Mesendoderm (in vitro differentiated cells): ENCODE measurements around the gene CACNA1H.
"Not testable (repeated sequence)": the region's sequence is repeated elsewhere in the genome, so short reads cannot be mapped to it uniquely, and the experiment has no call there.

Experiments
- DNase-seq: peaks from one replicate; pipeline ENCODE4 v3.0.0; 2013
- H2AK5ac ChIP-seq: 2 replicates; pipeline ENCODE4 v1.6.1; 2013; ENCODE audit warnings: low read length, inconsistent platforms
- H2BK120ac ChIP-seq: 2 replicates; pipeline ENCODE4 v1.6.1; 2013; ENCODE audit warnings: low read depth, mild to moderate bottlenecking, low read length, moderate library complexity, mixed read lengths
- H2BK15ac ChIP-seq: replicated peaks from 2 replicates; pipeline ENCODE4 v1.6.1; 2013; ENCODE audit warnings: low read depth, mild to moderate bottlenecking, moderate library complexity
- H2BK5ac ChIP-seq: 2 replicates; pipeline ENCODE4 v1.6.1; 2013; ENCODE audit warnings: low read length, inconsistent platforms
- H3K18ac ChIP-seq: 2 replicates; pipeline ENCODE4 v1.6.1; 2013; ENCODE audit warnings: mild to moderate bottlenecking, low read length, mixed read lengths
- H3K23ac ChIP-seq: one replicate; pipeline ENCODE4 v1.6.1; 2013; ENCODE audit warnings: low read length
- H3K27ac ChIP-seq: 2 replicates; pipeline ENCODE4 v1.5.1; 2013; ENCODE audit warnings: low read depth, mild to moderate bottlenecking, inconsistent platforms, low read length, moderate library complexity
- H3K27me3 ChIP-seq: 2 replicates; pipeline ENCODE4 v1.6.1; 2013; ENCODE audit warnings: low read length, control low read depth, mild to moderate bottlenecking, inconsistent platforms; ENCODE audit not compliant: insufficient read depth, poor library complexity
- H3K36me3 ChIP-seq: 2 replicates; pipeline ENCODE4 v1.6.1; 2013; ENCODE audit warnings: low read length, inconsistent platforms; ENCODE audit not compliant: control insufficient read depth, insufficient read depth
- H3K4ac ChIP-seq: one replicate; pipeline ENCODE4 v1.6.1; 2013; ENCODE audit warnings: low read depth, mild to moderate bottlenecking, low read length, moderate library complexity
- H3K4me1 ChIP-seq: 2 replicates; pipeline ENCODE4 v1.6.1; 2013; ENCODE audit warnings: low read depth, low read length, inconsistent platforms; ENCODE audit not compliant: control insufficient read depth
- H3K4me2 ChIP-seq: 2 replicates; pipeline ENCODE4 v1.6.1; 2013; ENCODE audit warnings: low read length
- H3K4me3 ChIP-seq: 2 replicates; pipeline ENCODE4 v1.5.1; 2013; ENCODE audit warnings: mild to moderate bottlenecking, low read length
- H3K56ac ChIP-seq: one replicate; pipeline ENCODE4 v1.6.1; 2013; ENCODE audit warnings: low read length
- H3K79me1 ChIP-seq: 2 replicates; pipeline ENCODE4 v1.6.1; 2013; ENCODE audit warnings: low read length, inconsistent platforms
- H3K79me2 ChIP-seq: 2 replicates; pipeline ENCODE4 v1.6.1; 2013; ENCODE audit warnings: mild to moderate bottlenecking, low read length; ENCODE audit not compliant: control insufficient read depth, insufficient read depth
- H3K9ac ChIP-seq: 2 replicates; pipeline ENCODE4 v1.6.1; 2013; ENCODE audit warnings: low read length, inconsistent platforms
- H4K5ac ChIP-seq: one replicate; pipeline ENCODE4 v1.6.1; 2013; ENCODE audit warnings: low read length
- H4K8ac ChIP-seq: one replicate; pipeline ENCODE4 v1.6.1; 2013; ENCODE audit warnings: low read depth, mild to moderate bottlenecking, control low read depth, low read length, moderate library complexity
- WGBS: extraction: QIAGEN DNeasy Blood & Tissue Kit; methylation state at CpG from one replicate; pipeline ENCODE4 v1.1.7; 2013; ENCODE audit warnings: low lambda C conversion rate, missing lambda C conversion rate; ENCODE audit not compliant: insufficient coverage; ENCODE audit errors: extremely low coverage; 5-methylcytosine and 5-hydroxymethylcytosine counted together

Gene CACNA1H

GRCh38 chr16:1263591-1264344, 110.9 kb downstream of the CACNA1H start:
- Histone ChIP-seq H4K5ac (no peak overlapping the region), H2BK120ac (no peak overlapping the region), H3K27me3 (peaks cover 22% of the 10 kb centered on the region), H2BK5ac (no peak overlapping the region), H3K18ac (no peak overlapping the region), H4K8ac (no peak overlapping the region), H3K4me1 (no peaks in the 10 kb centered on the region), H3K36me3 (no peaks in the 10 kb centered on the region), H2BK15ac (no peak overlapping the region), H3K56ac (no peak overlapping the region), H3K9ac (no peak overlapping the region), H3K79me1 (no peaks in the 10 kb centered on the region), H3K4me2 (no peak overlapping the region), H3K4ac (no peak overlapping the region), H3K27ac (no peak overlapping the region), H3K4me3 (no peak overlapping the region), H3K23ac (no peak overlapping the region), H2AK5ac (no peak overlapping the region), H3K79me2 (no peaks in the 10 kb centered on the region)
- peak; percentile 11 for DNase-seq
- no CpG with 5 or more reads among the region's 15 CpGs for WGBS

GRCh38 chr16:1264345-1265089, 111.6 kb downstream of the CACNA1H start:
- H3K4me2 ChIP-seq, result no peak overlapping the region
- no peak overlapping the region for H3K4me3 ChIP-seq
- H2AK5ac ChIP-seq, result no peak overlapping the region
- H3K79me1 ChIP-seq, result no peaks in the 10 kb centered on the region
- H3K23ac ChIP-seq, result no peak overlapping the region
- H3K27ac ChIP-seq, result no peak overlapping the region
- no peak overlapping the region for H3K18ac ChIP-seq
- WGBS, result 100% methylated on average over 1 of the region's 16 CpGs
- H2BK5ac ChIP-seq, result no peak overlapping the region
- no peak overlapping the region for H3K56ac ChIP-seq
- H3K9ac ChIP-seq, result no peak overlapping the region
- no peak overlapping the region for H2BK15ac ChIP-seq
- no peaks in the 10 kb centered on the region for H3K79me2 ChIP-seq
- no peak overlapping the region for H2BK120ac ChIP-seq
- no peak overlapping the region for H3K4ac ChIP-seq
- H3K36me3 ChIP-seq, result no peaks in the 10 kb centered on the region
- no peak overlapping the region for H4K5ac ChIP-seq
- no peaks in the 10 kb centered on the region for H3K4me1 ChIP-seq
- H4K8ac ChIP-seq, result no peak overlapping the region
- DNase-seq, result no peak
- peaks cover 15% of the 10 kb centered on the region for H3K27me3 ChIP-seq

GRCh38 chr16:1265090-1265630, 112.3 kb downstream of the CACNA1H start:
- WGBS, result no CpG with 5 or more reads among the region's 13 CpGs

GRCh38 chr16:1265826-1266225, 112.9 kb downstream of the CACNA1H start:
- H3K27me3 ChIP-seq, result peaks cover 4% of the 10 kb centered on the region
- WGBS, result no CpG with 5 or more reads among the region's 19 CpGs
- H3K4me3 ChIP-seq, result no peak overlapping the region
- H3K56ac ChIP-seq, result no peak overlapping the region
- no peak overlapping the region for H2AK5ac ChIP-seq
- no peak overlapping the region for H3K9ac ChIP-seq
- no peak overlapping the region for H2BK120ac ChIP-seq
- no peak overlapping the region for H3K27ac ChIP-seq
- no peaks in the 10 kb centered on the region for H3K79me2 ChIP-seq
- H2BK5ac ChIP-seq, result no peak overlapping the region
- no peak overlapping the region for H3K4ac ChIP-seq
- H3K23ac ChIP-seq, result no peak overlapping the region
- no peak overlapping the region for H2BK15ac ChIP-seq
- H4K5ac ChIP-seq, result no peak overlapping the region
- no peak for DNase-seq
- no peaks in the 10 kb centered on the region for H3K79me1 ChIP-seq
- no peaks in the 10 kb centered on the region for H3K36me3 ChIP-seq
- H4K8ac ChIP-seq, result no peak overlapping the region
- H3K18ac ChIP-seq, result no peak overlapping the region
- H3K4me1 ChIP-seq, result no peaks in the 10 kb centered on the region
- no peak overlapping the region for H3K4me2 ChIP-seq

More at GRCh38 chr16:1265090-1265630, 112.3 kb downstream of the CACNA1H start:
- no peaks in the 10 kb centered on the region for H3K36me3 ChIP-seq
- H4K5ac ChIP-seq, result no peak overlapping the region
- no peak overlapping the region for H3K4me2 ChIP-seq
- no peak overlapping the region for H3K27ac ChIP-seq
- H3K4me3 ChIP-seq, result no peak overlapping the region
- no peak overlapping the region for H2BK5ac ChIP-seq
- no peak overlapping the region for H2BK120ac ChIP-seq
- H4K8ac ChIP-seq, result no peak overlapping the region
- no peak overlapping the region for H2AK5ac ChIP-seq
- H3K4ac ChIP-seq, result no peak overlapping the region
- DNase-seq, result no peak
- no peak overlapping the region for H2BK15ac ChIP-seq
- H3K9ac ChIP-seq, result no peak overlapping the region
- no peak overlapping the region for H3K56ac ChIP-seq
- H3K18ac ChIP-seq, result no peak overlapping the region
- no peaks in the 10 kb centered on the region for H3K79me2 ChIP-seq
- no peaks in the 10 kb centered on the region for H3K4me1 ChIP-seq
- H3K23ac ChIP-seq, result no peak overlapping the region
- no peaks in the 10 kb centered on the region for H3K79me1 ChIP-seq
- H3K27me3 ChIP-seq, result peaks cover 9% of the 10 kb centered on the region

GRCh38 chr16:1269418-1269817, 116.5 kb downstream of the CACNA1H start:
- H3K9ac ChIP-seq, H3K79me1 ChIP-seq, H3K4me3 ChIP-seq, H3K4me2 ChIP-seq, H2BK120ac ChIP-seq, H3K36me3 ChIP-seq, H3K4me1 ChIP-seq, DNase-seq, H3K27ac ChIP-seq, H2AK5ac ChIP-seq, H3K4ac ChIP-seq, H4K5ac ChIP-seq, H2BK15ac ChIP-seq, H3K23ac ChIP-seq, H2BK5ac ChIP-seq, H3K56ac ChIP-seq, H3K18ac ChIP-seq, H3K27me3 ChIP-seq, H4K8ac ChIP-seq, H3K79me2 ChIP-seq: not testable (repeated sequence)
- no CpG with 5 or more reads among the region's 7 CpGs for WGBS
